H4 (cell line): ENCODE results near the gene HSPA12B. TPM values are rescaled to one million over a fixed set of nuclear protein-coding genes. Genes with fewer than 3 reads are reported as not detected.
A peak's percentile ranks its signal among the peaks of the same experiment; 100 is the strongest.

Source experiments
- DNase-seq: peaks from one replicate; pipeline ENCODE4 v3.0.0-alpha.2; 2015; ENCODE audit warnings: low spot score
- total RNA-seq: library from RNA; depleted of rRNA; stranded (reverse); fragments of >200 nt; shearing (Covaris generic); gene quantifications from 2 replicates; pipeline ENCODE4 v1.2.3, GENCODE V29; 2014

Gene HSPA12B
- total RNA-seq, 1 experiment from 2014 or later = 0.12 TPM

DNA sequence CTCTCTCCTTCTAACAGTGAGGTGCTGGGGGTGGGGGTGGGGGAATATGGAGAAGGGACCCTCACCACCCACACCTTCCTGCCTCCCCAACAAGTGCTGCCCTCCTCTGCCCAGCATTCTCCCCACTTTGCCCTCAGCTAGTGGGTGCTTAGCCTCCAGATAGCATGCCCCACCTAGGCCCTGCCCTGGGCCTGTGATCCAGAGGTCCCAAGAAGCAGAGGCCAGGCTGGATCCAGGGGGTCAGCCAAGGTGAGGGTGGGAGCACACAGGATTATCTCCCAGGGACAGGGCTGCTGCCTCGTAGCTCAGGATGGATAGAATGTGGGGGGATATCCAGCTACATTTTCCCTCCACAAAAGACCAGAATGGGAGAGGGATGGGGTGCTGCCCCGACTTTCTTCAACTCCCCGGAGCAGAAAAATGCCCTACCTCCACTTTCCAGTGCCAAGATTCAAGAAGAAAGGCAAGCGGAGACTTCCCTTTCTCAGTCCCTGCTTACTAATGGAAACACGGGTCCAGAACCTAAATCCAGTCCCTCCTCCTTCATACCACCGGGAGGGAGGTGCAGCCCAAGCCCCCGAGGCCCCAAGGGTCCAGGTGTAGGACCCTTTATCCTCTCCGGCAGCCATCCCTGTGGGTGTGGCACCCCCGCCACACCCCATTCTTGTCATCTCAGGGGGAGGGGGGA, 34.1 kb downstream of the HSPA12B start:
- DNase-seq = no peak

- no peak for DNase-seq
Measured at GRCh38 chr20:3767110-3767426, 34.6 kb downstream of the HSPA12B start.

- peak; percentile 98 for DNase-seq
Measured at GRCh38 chr20:3767427-3768341, 35.2 kb downstream of the HSPA12B start, which contains the start of gene ADISSP. ADISSP (minus strand) TSS chr20:3767753; CDS start chr20:3760100, 7,653 bp downstream.

- peak; percentile 79 for DNase-seq
Measured at GRCh38 chr20:3768342-3769130, 36.1 kb downstream of the HSPA12B start.

DNA sequence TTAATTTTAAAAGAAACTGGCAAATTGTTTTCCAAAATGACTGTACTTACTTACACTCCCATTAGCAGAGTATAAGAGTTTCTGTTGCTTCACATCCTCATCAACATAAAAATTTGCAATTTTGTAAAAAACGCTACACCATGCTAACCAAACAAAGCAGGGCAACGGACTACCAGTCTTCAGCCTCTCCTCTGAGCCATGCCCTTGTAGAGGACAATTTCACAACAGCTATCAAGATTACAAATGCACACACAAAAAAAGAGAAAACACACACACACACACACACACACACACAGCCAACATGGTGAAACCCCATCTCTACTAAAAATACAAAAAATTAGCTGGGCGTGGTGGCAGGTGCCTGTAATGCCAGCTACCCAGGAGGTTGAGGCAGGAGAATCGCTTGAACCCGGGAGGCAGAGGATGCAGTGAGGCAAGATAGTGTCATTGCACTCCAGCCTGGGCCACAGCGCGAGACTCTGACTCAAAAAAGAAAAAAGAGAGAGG, 39.1 kb downstream of the HSPA12B start:
- no peak for DNase-seq

DNA sequence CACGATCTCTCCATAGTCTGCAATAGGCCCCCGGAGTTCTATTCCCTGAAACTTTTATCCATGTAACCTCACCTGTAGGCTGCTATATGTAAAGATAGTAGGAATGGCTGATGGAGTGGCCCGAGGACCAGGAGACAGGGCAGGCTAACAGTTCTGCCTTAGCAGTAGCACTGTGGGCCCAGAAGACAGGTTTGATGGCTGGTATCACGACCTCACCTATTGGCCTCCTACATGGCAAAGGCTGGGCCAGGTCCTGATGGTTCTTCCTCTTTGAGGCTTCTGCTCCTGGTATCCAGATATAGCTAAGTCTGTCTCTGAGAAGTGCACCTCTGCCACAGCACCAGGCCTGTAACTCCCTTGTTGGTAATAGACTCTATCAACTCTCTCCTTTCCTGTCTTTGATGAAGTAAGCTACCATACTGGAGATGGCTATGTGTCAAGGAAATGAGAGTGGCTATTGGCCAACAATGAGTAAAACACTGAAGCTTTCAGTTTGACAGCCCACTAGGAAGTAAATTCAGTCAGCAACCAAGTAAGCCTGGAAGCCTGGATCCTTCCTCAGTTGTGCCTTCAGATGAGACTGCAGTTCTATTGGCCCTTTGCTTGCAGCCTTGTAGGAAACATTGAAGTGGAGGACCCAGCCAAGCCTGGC, 43.1 kb downstream of the HSPA12B start:
- no peak for DNase-seq

DNA sequence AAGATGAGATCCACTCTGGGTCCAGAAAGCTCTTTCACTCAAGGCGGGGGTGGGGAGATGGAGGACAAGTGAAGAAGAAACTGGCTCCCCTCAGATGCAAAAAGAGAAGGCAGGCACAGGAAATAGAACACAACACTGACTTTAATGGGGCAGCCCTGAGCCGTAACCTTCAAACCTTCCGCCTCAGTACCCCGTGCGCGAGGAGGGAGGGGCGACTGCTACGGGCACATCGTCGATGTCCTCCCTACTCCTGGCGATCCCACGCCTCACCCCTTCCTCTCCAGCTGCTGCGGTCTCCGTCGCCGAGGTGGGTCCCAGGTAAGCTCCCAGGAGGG, 44.9 kb downstream of the HSPA12B start:
- DNase-seq = no peak

GRCh38 chr20:3777716-3778629, 45.5 kb downstream of the HSPA12B start:
- no peak for DNase-seq

DNA sequence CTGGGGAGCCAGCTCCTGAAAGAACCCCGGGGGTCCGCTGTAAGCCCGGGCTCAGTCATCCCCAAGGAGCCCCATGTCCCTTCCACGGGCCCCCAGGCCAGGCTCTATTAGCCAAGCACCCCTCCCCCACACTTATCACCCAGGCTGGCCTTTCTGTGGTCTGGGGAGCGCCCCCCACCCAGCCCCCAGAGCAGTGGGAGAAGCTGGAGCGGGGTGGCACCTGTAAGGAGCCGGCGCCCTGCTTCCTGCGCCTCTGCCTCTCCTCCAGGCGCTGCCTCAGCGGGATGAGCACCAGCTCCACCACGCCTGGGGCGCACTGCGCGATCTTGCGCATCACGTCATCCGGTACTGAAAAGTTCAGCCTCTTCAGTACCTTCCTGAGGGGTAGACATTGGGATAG, 46.5 kb downstream of the HSPA12B start:
- DNase-seq = no peak

DNA sequence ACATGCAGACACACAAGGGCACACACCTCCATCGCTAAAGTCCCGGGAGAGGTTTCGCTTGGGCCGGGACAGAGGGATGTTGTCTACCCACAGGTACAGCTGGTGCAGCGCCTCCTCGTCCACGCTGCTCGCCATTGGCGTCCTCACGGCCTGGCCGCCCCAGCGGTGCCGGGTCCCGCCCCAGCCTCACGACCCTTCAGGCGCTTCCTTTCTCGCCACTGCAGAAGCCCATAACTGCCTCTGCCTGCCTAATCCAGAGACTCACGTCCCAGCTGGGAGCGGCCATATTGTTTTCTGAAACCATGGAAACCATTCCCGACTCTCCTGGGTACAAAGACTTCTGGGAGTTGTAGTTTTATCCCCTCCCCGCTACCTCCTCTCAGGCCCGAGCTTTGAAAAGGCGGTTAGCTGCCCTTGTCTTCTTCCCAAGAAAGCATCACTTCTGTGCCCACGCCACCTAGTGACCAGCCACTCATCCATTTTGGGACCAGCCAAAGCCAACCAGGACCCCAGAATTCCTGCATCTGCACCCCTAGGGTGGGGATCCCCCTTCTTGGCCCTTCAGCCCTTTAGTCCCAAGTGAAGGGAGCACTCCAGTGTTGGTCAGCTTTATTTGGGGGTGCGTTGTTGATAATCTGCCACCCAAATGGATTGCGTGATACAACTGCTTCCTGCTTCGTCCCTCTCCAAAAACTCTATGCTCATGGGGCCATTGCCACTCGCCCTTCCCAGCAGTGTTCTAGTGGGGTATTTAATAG, 48.8 kb downstream of the HSPA12B start, which contains the start of gene SPEF1:
SPEF1 (minus strand) TSS at position 296 of the 758 bp plus-strand sequence; CDS start at position 135, 161 bp downstream.
- peak; percentile 94 for DNase-seq

GRCh38 chr20:3782597-3782996, 50.1 kb downstream of the HSPA12B start:
- DNase-seq = no peak

DNA sequence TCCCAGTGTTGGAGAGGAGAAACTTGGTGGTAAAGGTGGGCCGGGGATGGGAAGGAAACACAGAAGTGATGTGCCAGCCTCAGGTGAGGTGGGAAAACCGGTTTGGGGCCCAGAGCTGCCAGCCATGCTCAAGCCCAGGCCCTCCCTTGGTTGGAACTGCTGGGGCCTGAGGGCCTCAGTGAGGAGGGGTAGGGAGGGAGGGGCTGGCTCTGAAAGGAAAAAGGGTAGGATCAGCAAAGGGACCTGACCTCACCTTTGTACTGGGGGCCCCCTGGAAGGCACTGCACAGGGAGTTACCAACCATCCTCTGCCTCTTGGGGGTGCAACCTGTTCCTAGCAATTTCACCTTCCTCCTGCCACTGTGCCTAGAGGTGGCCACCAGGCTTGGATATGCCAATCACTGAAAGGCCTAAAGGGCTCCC, 50.6 kb downstream of the HSPA12B start:
- no peak for DNase-seq

DNA sequence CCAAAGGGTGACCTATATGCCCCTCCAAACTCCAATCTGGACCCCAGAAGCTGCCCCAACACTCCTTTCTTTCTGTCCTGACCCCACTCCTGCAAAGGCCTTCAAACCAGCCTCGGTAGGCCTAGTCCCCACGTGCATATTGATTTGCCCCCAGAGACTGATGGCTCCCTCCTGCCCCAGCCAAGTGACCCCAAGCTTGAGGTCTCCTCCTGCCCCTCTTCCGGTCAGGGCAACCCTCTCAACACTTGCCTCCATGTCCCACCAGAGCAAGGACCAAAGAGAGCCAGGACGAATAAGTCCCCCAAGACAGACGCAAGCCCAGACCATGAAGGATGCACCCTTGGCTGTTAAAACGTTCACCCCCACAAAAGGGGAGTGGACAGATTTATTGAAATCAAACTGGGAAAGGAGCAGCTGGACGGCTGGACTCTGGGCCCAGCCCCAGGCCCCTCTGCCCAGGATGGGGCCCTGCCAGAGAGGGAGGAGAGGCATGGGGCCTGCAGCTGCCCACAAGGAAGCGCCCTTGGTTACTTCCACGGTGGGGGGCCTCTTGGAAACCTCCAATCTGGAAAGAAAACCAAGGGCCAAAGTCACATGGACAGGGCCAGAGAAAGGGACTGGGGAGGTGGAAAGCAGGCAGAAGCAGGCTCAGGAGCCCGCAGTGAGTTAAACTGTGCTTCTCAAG, 51.2 kb downstream of the HSPA12B start:
- DNase-seq = no peak

DNA sequence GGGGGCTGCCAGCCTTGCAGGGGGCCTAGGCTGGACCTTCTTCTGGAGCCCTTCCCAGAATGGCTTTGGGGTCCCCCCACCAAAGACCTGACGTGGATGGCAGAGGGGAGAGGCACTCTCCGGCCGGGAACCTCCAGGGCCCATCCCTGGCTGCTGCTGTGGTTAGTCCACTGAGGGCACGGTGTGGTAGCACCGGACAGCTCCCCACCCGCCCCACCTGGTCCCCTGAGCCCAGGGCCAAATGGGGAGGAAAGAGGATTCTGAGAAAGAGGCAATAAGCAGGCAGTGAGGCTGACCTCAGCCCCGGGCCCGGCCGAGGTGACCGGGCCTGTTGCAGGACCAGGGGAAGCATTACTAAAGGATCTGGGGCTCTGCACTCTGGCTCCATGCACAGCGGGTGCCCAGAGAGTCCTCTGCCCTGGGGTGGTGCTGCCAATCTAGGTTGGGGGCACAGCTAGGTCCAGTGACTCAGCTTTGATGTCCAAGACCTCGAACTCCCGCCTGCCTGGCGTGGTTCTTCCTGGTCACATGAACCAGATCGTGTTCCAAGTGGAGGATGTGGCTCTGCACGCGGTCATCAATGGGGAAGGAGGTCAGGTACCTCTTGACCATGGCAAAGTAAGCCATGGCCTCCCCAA, 51.9 kb downstream of the HSPA12B start:
- DNase-seq = no peak

- no peak for DNase-seq
Measured at GRCh38 chr20:3784863-3785239, 52.4 kb downstream of the HSPA12B start.

GRCh38 chr20:3785240-3786125, 53.0 kb downstream of the HSPA12B start:
- DNase-seq = no peak

GRCh38 chr20:3786126-3786484, 53.6 kb downstream of the HSPA12B start:
- DNase-seq = peak; percentile 30
